H1 (cell line): ENCODE measurements around the gene KRT72. TPM values are rescaled to one million over a fixed set of nuclear protein-coding genes. Genes with fewer than 3 reads are reported as not detected.

Experiments used
- CTCF ChIA-PET: fragments of 300-600 bp; sonication (Branson Sonifier 250); formaldehyde crosslinking; loops from one replicate; lab custom pipeline; 2021; ENCODE audit not compliant: partially characterized antibody; lab: Charles Lee
- POLR2A ChIA-PET: fragments of 300-600 bp; sonication (Branson Sonifier 250); formaldehyde crosslinking; loops from one replicate; lab custom pipeline; 2021; ENCODE audit warnings: inconsistent platforms; ENCODE audit not compliant: partially characterized antibody; lab: Charles Lee
- DNase-seq, 2 experiments: peaks; one replicate each; pipeline versions ENCODE4 v3.0.0 to v3.0.0-alpha.2; 2010 to 2022; ENCODE audit warnings: low spot score in 2 of 2, low read depth in 1 of 2, mixed read lengths in 1 of 2
- FAIRE-seq: peaks from 2 replicates; lab custom pipeline; 2011; peaks lifted over from hg19 to GRCh38; lab: Jason Lieb, UNC
- H2AFZ ChIP-seq: 2 replicates; pipeline ENCODE4 v1.8.1; 2012; ENCODE audit warnings: low read length, inconsistent platforms
- H2AK5ac ChIP-seq: 2 replicates; pipeline ENCODE4 v1.6.1; 2013; ENCODE audit warnings: low read depth, low read length
- H2BK120ac ChIP-seq: replicated peaks from 2 replicates; pipeline ENCODE3; 2013; ENCODE audit warnings: low read depth, low read length, inconsistent platforms
- H2BK12ac ChIP-seq: 2 replicates; pipeline ENCODE4 v1.6.1; 2013; ENCODE audit warnings: low read depth, low read length
- H2BK15ac ChIP-seq: 2 replicates; pipeline ENCODE4 v1.6.1; 2013; ENCODE audit warnings: low read length
- H2BK20ac ChIP-seq: 2 replicates; pipeline ENCODE4 v1.6.1; 2013; ENCODE audit warnings: low read length
- H2BK5ac ChIP-seq: 2 replicates; pipeline ENCODE4 v1.6.1; 2013; ENCODE audit warnings: low read depth, low read length
- H3K14ac ChIP-seq: 2 replicates; pipeline ENCODE4 v1.6.1; 2013; ENCODE audit warnings: inconsistent platforms; ENCODE audit not compliant: insufficient read length
- H3K18ac ChIP-seq: 2 replicates; pipeline ENCODE4 v1.6.1; 2013; ENCODE audit warnings: low read length; ENCODE audit errors: extremely low read depth
- H3K23ac ChIP-seq: 2 replicates; pipeline ENCODE4 v1.6.1; 2013; ENCODE audit warnings: inconsistent platforms; ENCODE audit not compliant: insufficient read length
- H3K23me2 ChIP-seq: 2 replicates; pipeline ENCODE4 v1.6.1; 2013; ENCODE audit warnings: low read depth, low read length
- H3K27ac ChIP-seq: 2 replicates; pipeline ENCODE4 v1.6.1; 2011; ENCODE audit warnings: low read depth, low read length, inconsistent platforms
- H3K27me3 ChIP-seq, 4 experiments: replicated peaks in 1 of 4; 1 replicate in 1 of 4; 2 replicates in 3 of 4; pipeline versions ENCODE4 v1.6.1 to v1.8.1; 2011 to 2013; ENCODE audit warnings: low read length in 3 of 4, mild to moderate bottlenecking in 3 of 4, inconsistent platforms in 2 of 4, mixed read lengths in 2 of 4, moderate library complexity in 1 of 4; ENCODE audit not compliant: control insufficient read depth in 3 of 4, insufficient read depth in 3 of 4; ENCODE audit errors: extremely low read depth in 1 of 4
- H3K36me3 ChIP-seq, 4 experiments: 2 replicates each; pipeline versions ENCODE4 v1.6.1 to v1.8.1; 2011 to 2013; ENCODE audit warnings: mild to moderate bottlenecking in 4 of 4, low read length in 3 of 4, moderate library complexity in 2 of 4, control low read depth in 1 of 4, inconsistent platforms in 1 of 4; ENCODE audit not compliant: insufficient read depth in 4 of 4, control insufficient read depth in 2 of 4
- H3K4ac ChIP-seq: replicated peaks from 2 replicates; pipeline ENCODE3; 2013; ENCODE audit warnings: low read length, low read depth, mixed read lengths, inconsistent platforms; ENCODE audit not compliant: insufficient read length
- H3K4me1 ChIP-seq, 4 experiments: replicated peaks in 1 of 4; 1 replicate in 1 of 4; 2 replicates in 3 of 4; pipeline versions ENCODE4 v1.6.1 to v1.8.1; 2011 to 2013; ENCODE audit warnings: low read length in 3 of 4, inconsistent platforms in 2 of 4, mixed read lengths in 1 of 4; ENCODE audit not compliant: insufficient read depth in 4 of 4, control insufficient read depth in 3 of 4
- H3K4me2 ChIP-seq, 2 experiments: 2 replicates each; pipeline versions ENCODE4 v1.6.1 to v1.8.1; 2011 to 2013; ENCODE audit warnings: low read depth in 2 of 2, low read length in 2 of 2, control low read depth in 1 of 2, inconsistent platforms in 1 of 2, mild to moderate bottlenecking in 1 of 2; ENCODE audit not compliant: insufficient read depth in 1 of 2
- H3K4me3 ChIP-seq, 4 experiments: fragments of 200-600, 300-600 bp in 1 of 4; sonication (generic), shearing (Covaris generic), sonication (Bioruptor Twin) in 1 of 4; 2 replicates each; pipeline versions ENCODE4 v1.5.1 to v1.8.1; 2011 to 2016; ENCODE audit warnings: low read length in 4 of 4, low read depth in 3 of 4, control low read depth in 2 of 4, inconsistent platforms in 2 of 4, mild to moderate bottlenecking in 2 of 4, mixed read lengths in 1 of 4, moderate library complexity in 1 of 4; ENCODE audit not compliant: insufficient read depth in 2 of 4; ENCODE audit errors: extremely low read depth in 1 of 4
- H3K56ac ChIP-seq: replicated peaks from 2 replicates; pipeline ENCODE3; 2013; ENCODE audit warnings: low read depth, mild to moderate bottlenecking, mixed read lengths, low read length, inconsistent platforms; ENCODE audit not compliant: insufficient read length
- H3K79me1 ChIP-seq: 2 replicates; pipeline ENCODE4 v1.6.1; 2013; ENCODE audit warnings: low read depth, low read length, control low read depth
- H3K79me2 ChIP-seq, 2 experiments: 2 replicates each; pipeline versions ENCODE4 v1.6.1 to v1.8.1; 2012 to 2013; ENCODE audit warnings: low read length in 2 of 2, mild to moderate bottlenecking in 2 of 2, inconsistent platforms in 1 of 2; ENCODE audit not compliant: insufficient read depth in 2 of 2, control insufficient read depth in 1 of 2
- H3K9ac ChIP-seq, 4 experiments: replicated peaks in 1 of 4; 1 replicate in 1 of 4; 2 replicates in 3 of 4; pipeline versions ENCODE4 v1.6.1 to v1.8.1; 2011 to 2013; ENCODE audit warnings: low read depth in 3 of 4, low read length in 3 of 4, control low read depth in 2 of 4, mild to moderate bottlenecking in 2 of 4, moderate library complexity in 2 of 4, inconsistent platforms in 1 of 4; ENCODE audit errors: extremely low read depth in 1 of 4
- H3K9me3 ChIP-seq, 2 experiments: 2 replicates each; pipeline versions ENCODE4 v1.6.1 to v1.8.1; 2012 to 2013; ENCODE audit warnings: mild to moderate bottlenecking in 2 of 2, moderate library complexity in 2 of 2, control low read depth in 1 of 2, inconsistent platforms in 1 of 2, low read depth in 1 of 2, low read length in 1 of 2, mixed read lengths in 1 of 2; ENCODE audit not compliant: insufficient read depth in 2 of 2
- H4K20me1 ChIP-seq, 2 experiments: replicated peaks in 1 of 2; 2 replicates each; pipeline versions ENCODE3 to v1.8.1; 2011 to 2013; ENCODE audit warnings: inconsistent platforms in 2 of 2, low read length in 2 of 2, mild to moderate bottlenecking in 1 of 2; ENCODE audit not compliant: insufficient read depth in 2 of 2, control insufficient read depth in 1 of 2
- H4K5ac ChIP-seq: 2 replicates; pipeline ENCODE4 v1.6.1; 2013; ENCODE audit warnings: low read length, low read depth, mixed read lengths, inconsistent platforms; ENCODE audit not compliant: insufficient read length
- H4K8ac ChIP-seq: 2 replicates; pipeline ENCODE4 v1.8.0; 2013; ENCODE audit warnings: mild to moderate bottlenecking, moderate library complexity, low read length, inconsistent platforms; ENCODE audit not compliant: insufficient read depth; ENCODE audit errors: extremely low read depth
- H4K91ac ChIP-seq: replicated peaks from 2 replicates; pipeline ENCODE3; 2013; ENCODE audit warnings: low read length, mixed read lengths, inconsistent platforms; ENCODE audit not compliant: insufficient read length
- ATF2 ChIP-seq: IDR thresholded peaks from 2 replicates; pipeline ENCODE4 v1.6.1; 2012; ENCODE audit warnings: low read length, inconsistent platforms
- ATF3 ChIP-seq: IDR thresholded peaks from 2 replicates; pipeline ENCODE4 v1.6.1; 2011; ENCODE audit warnings: low read depth, mild to moderate bottlenecking, low read length; ENCODE audit not compliant: insufficient read depth
- CHD2 ChIP-seq: IDR thresholded peaks from 2 replicates; pipeline ENCODE4 v1.6.1; 2012; ENCODE audit warnings: low read length, improper control_type of control experiment
- JUND ChIP-seq: IDR thresholded peaks from 2 replicates; pipeline ENCODE4 v1.6.1; 2011; ENCODE audit warnings: mild to moderate bottlenecking, improper control_type of control experiment, low read length
- SIRT6 ChIP-seq: IDR thresholded peaks from one replicate; pipeline ENCODE4 v1.7.1; 2012; ENCODE audit warnings: low read length, inconsistent platforms
- SP2 ChIP-seq: IDR thresholded peaks from 2 replicates; pipeline ENCODE4 v1.6.1; 2012; ENCODE audit warnings: mild to moderate bottlenecking, low read length, inconsistent platforms
- TAF1 ChIP-seq: IDR thresholded peaks from 2 replicates; pipeline ENCODE4 v1.6.1; 2011; ENCODE audit warnings: mild to moderate bottlenecking, low read depth, low read length
- WGBS, 2 experiments: shearing (Covaris generic) in 1 of 2; methylation state at CpG; one replicate each; pipeline versions ENCODE4 v1.1.6 to v1.1.7; 2013 to 2015; ENCODE audit warnings: low lambda C conversion rate in 2 of 2, mixed read lengths in 2 of 2, inconsistent platforms in 1 of 2, low coverage in 1 of 2, missing lambda C conversion rate in 1 of 2; ENCODE audit not compliant: insufficient replicate concordance in 2 of 2, insufficient coverage in 1 of 2, insufficient read length in 1 of 2; ENCODE audit errors: extremely low coverage in 1 of 2, missing lambda C conversion rate in 1 of 2; 5-methylcytosine and 5-hydroxymethylcytosine counted together
- polyA plus RNA-seq, 7 experiments: library from polyadenylated mRNA; depleted of rRNA in 3 of 7; stranded (reverse) in 5 of 7; unstranded in 2 of 7; fragments of >200 nt in 5 of 7; fragments of 200-250 nt in 2 of 7; gene quantifications; 1 replicate in 5 of 7; 2 replicates in 1 of 7; 4 replicates in 1 of 7; pipeline versions ENCODE4 v1.2.1 to v1.2.3, GENCODE V29; 2011 to 2013; ENCODE audit warnings: missing spikeins in 2 of 7, mixed read lengths in 2 of 7
- total RNA-seq: library from RNA; stranded (reverse); fragmentation: NEBNext Ultra II Directional; extraction: Animal tissue kit (Norgen Biotek cat#: 25700); gene quantifications from 2 replicates; pipeline ENCODE4 v1.2.1, GENCODE V29; 2021
- TF ChIP-seq, protein P1 (sequence below), 3 experiments: IDR thresholded peaks; 1 replicate in 2 of 3; 2 replicates in 1 of 3; pipeline versions ENCODE4 v1.5.1 to v1.6.1; 2011; ENCODE audit warnings: low read length in 3 of 3, mild to moderate bottlenecking in 3 of 3, inconsistent platforms in 2 of 3, low read depth in 1 of 3, moderate library complexity in 1 of 3; ENCODE audit not compliant: insufficient read depth in 1 of 3; ENCODE audit errors: control extremely low read depth in 1 of 3

KRT72 gene
- total and polyA plus RNA-seq, 2 of the 8 experiments (the other 6 are each of a cell fraction or from before 2014, with no cell fraction given), result not detected

GRCh38 chr12:52578469-52578868 lies 22.8 kb downstream of the KRT72 start:
- POLR2A ChIA-PET, result no interaction called here

More at GRCh38 chr12:52578469-52578868, 22.8 kb downstream of the KRT72 start:
- no peak overlapping the region for H2BK5ac ChIP-seq
- no peak overlapping the region for H4K5ac ChIP-seq
- no peak overlapping the region for H2BK120ac ChIP-seq
- H3K23me2 ChIP-seq, result no peaks in the 10 kb centered on the region
- H3K18ac ChIP-seq, result no peak overlapping the region
- no peak overlapping the region for H2BK20ac ChIP-seq
- DNase-seq (no peak), FAIRE-seq (no peak)
- H3K79me2 ChIP-seq, result no peaks in the 10 kb centered on the region
- no peak overlapping the region for H4K91ac ChIP-seq
- H4K20me1 ChIP-seq, result no peaks in the 10 kb centered on the region
- no peak overlapping the region for H3K4me2 ChIP-seq
- H3K4me1 ChIP-seq, result no peaks in the 10 kb centered on the region
- H3K23ac ChIP-seq, result no peak overlapping the region
- TF ChIP-seq SP2, result no peak
- TF ChIP-seq, protein P1, sequence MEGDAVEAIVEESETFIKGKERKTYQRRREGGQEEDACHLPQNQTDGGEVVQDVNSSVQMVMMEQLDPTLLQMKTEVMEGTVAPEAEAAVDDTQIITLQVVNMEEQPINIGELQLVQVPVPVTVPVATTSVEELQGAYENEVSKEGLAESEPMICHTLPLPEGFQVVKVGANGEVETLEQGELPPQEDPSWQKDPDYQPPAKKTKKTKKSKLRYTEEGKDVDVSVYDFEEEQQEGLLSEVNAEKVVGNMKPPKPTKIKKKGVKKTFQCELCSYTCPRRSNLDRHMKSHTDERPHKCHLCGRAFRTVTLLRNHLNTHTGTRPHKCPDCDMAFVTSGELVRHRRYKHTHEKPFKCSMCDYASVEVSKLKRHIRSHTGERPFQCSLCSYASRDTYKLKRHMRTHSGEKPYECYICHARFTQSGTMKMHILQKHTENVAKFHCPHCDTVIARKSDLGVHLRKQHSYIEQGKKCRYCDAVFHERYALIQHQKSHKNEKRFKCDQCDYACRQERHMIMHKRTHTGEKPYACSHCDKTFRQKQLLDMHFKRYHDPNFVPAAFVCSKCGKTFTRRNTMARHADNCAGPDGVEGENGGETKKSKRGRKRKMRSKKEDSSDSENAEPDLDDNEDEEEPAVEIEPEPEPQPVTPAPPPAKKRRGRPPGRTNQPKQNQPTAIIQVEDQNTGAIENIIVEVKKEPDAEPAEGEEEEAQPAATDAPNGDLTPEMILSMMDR (IDR thresholded peaks at IDR 0.05; ENCODE audit: control extremely low read depth in 1 of 3, insufficient read depth in 1 of 3, low read depth in 1 of 3, low read length in 3 of 3), result no peak
- no peak for TF ChIP-seq JUND
- no peak for TF ChIP-seq CHD2
- TF ChIP-seq ATF2, result no peak
- TF ChIP-seq SIRT6, result no peak
- no peak for TF ChIP-seq ATF3
- no peak for TF ChIP-seq TAF1
- H4K8ac ChIP-seq, result no peak overlapping the region
- H3K79me1 ChIP-seq, result no peaks in the 10 kb centered on the region
- H3K27ac ChIP-seq, result no peak overlapping the region
- H3K4me3 ChIP-seq, result no peak overlapping the region
- no peak overlapping the region for H3K4ac ChIP-seq
- H3K9me3 ChIP-seq, result no peaks in the 10 kb centered on the region
- H2BK12ac ChIP-seq, result no peak overlapping the region
- H2AFZ ChIP-seq, result no peak overlapping the region
- no peak overlapping the region for H3K56ac ChIP-seq
- no peaks in the 10 kb centered on the region for H3K27me3 ChIP-seq
- H3K14ac ChIP-seq, result no peak overlapping the region
- WGBS, 2 experiments, result 87% methylated on average over 3 of the region's 3 CpGs; no CpG with 5 or more reads in 1 of the 2 experiments
- no peak overlapping the region for H3K9ac ChIP-seq
- H2BK15ac ChIP-seq, result no peak overlapping the region
- CTCF ChIA-PET, result interaction anchor here (0.7 to 23.2 kb wide), 15 partner anchors 10 to 297 kb away, joined by 3 to 502 read pairs (median 4); no protein-coding TSS in a partner anchor
- no peak overlapping the region for H2AK5ac ChIP-seq
- H3K36me3 ChIP-seq, result no peaks in the 10 kb centered on the region
